GM18868 (cell line): ENCODE results near the gene SF3B3.
"Not testable (repeated sequence)": the region's sequence is repeated elsewhere in the genome, so short reads cannot be mapped to it uniquely, and the experiment has no call there.

Experiments
- ATAC-seq: cut with Tn5 transposase; IDR thresholded peaks from one replicate; pipeline ENCODE4 v1.9.1; 2021; ENCODE audit warnings: mild to moderate bottlenecking, moderate library complexity; ENCODE audit not compliant: unreplicated experiment

The SF3B3 gene

DNA sequence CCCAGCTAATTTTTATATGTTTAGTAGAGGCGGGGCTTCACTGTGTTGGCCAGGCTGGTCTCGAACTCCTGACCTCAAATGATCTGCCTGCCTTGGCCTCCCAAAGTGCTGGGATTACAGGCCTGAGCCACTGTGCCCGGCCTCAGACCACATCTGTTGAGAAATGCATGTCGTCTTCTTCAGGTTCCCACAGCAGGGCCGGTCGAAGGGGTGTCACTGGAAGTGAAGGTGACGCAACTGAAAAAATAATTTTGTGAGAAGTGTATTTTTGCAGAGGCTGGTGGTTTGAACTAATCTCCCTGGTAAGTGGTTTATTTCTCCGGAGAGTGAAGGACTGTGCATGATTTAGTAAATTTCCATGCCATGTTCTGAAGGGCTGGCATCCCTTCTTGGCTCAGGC lies 89.3 kb downstream of the SF3B3 start:
- ATAC-seq, result no peak

DNA sequence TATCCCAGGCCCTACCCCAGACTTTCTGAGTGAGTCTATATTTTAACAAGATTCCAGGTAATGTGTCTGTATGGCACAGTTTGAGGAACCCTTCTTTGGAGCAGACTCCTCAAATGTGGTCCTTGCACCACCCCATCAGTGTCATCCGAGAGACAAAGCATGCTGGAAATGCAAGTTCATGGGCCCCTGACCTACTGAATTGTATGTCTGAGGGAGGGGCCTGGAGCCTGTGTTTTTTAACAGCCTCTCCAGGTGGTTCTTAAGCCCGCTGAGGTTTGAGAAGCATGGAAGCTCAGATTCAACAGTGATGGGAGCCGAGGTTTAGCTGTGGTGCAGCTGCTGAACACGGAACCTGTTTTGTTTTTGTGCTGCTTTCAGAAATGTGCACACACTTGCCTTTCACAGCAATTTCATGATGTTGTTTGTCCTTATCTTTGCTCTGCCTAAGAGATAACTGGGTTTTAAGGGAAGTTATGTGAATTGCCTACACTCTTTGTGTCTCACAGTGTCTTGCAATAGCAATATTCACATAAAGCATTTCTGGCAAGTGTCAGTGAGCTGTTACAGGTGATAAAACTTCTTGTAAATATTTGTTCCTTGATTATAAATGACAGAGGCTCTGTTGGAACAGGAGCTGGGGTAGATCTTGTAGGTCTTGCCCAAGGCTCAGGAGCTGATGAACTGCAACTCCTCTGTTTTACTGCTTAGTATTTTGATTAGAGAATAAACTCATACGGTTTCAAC lies 90.8 kb downstream of the SF3B3 start:
- ATAC-seq, result no peak

DNA sequence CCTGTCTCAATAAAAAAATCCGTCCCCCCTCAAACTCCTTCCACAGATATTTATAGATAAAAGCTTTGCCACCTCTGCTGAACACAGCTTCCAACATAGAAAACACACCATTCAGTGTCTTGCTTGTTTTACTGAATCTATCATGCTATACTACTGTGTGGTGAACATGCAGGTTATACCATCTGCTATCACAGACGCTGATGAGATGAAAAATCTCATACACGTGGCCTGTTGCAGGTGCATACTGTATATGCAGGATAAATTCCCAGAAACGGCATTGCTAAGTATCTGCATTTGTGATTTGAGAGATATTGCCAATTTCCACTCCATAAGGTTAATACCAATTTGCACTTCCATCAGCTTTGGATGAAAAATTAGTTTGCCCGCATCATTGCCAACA lies 92.3 kb downstream of the SF3B3 start:
- no peak for ATAC-seq

DNA sequence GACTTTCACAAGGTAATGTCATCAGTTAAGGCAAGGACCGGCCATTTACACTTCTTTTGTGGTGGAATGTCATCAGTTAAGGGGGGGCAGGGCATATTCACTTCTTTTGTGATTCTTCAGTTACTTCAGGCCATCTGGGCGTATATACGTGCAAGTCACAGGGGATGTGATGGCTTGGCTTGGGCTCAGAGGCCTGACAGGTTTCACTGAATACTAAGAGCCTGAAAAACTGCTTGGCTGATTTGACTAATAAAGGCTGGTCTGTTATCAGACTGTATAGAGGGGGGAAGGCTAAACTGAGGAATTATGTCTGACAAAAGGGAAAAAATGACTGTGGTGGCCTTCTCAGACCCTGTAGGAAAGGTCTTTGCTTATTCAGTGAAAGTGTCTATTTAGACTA lies 98.2 kb downstream of the SF3B3 start:
- ATAC-seq, result not testable (repeated sequence)
